GM12878 (cell line): Measurements from ENCODE around the gene PRKAR2B. TPM values are rescaled to one million over a fixed set of nuclear protein-coding genes. Genes with fewer than 3 reads are reported as not detected.

Experiments
- ATAC-seq: fragments of 200-7000 bp; cut with Tn5 transposase; 3 replicates; pipeline ENCODE4 v1.9.1; 2020; ENCODE audit warnings: mild to moderate bottlenecking, moderate library complexity
- BruUV-seq: library from RNA; stranded (reverse); fragments of 400-500 nt; replicated peaks from 2 replicates; lab custom pipeline; 2021; lab: Mats Ljungman, UMichigan
- CTCF ChIA-PET: fragments of 300-600 bp; sonication (Branson Sonifier 250); formaldehyde crosslinking; extraction: SDS; loops from one replicate; lab custom pipeline; 2021; ENCODE audit warnings: inconsistent platforms; lab: Yijun Ruan, JAX
- POLR2A ChIA-PET: fragments of 350-600 bp; formaldehyde crosslinking; extraction: SDS; loops from one replicate; lab custom pipeline; 2021; ENCODE audit warnings: inconsistent platforms; lab: Charles Lee
- RAD21 ChIA-PET: fragments of 300-600 bp; sonication (Branson Sonifier 250); formaldehyde crosslinking; loops from one replicate; lab custom pipeline; 2023; ENCODE audit warnings: antibody characterized with exemption; ENCODE audit not compliant: unreplicated experiment; lab: Charles Lee
- SMC1A ChIA-PET: fragments of 300-600 bp; sonication (Branson Sonifier 250); formaldehyde crosslinking; loops from one replicate; lab custom pipeline; 2023; ENCODE audit not compliant: unreplicated experiment, uncharacterized antibody; lab: Charles Lee
- DNase-seq: peaks from one replicate; pipeline ENCODE4 v3.0.0-alpha.2; 2011; ENCODE audit warnings: low read depth, low spot score
- FAIRE-seq: peaks from 3 replicates; lab custom pipeline; 2011; peaks lifted over from hg19 to GRCh38; lab: Jason Lieb, UNC
- H2AFZ ChIP-seq: 2 replicates; pipeline ENCODE4 v1.6.0; 2011; ENCODE audit warnings: low read depth, low read length, control low read depth; ENCODE audit not compliant: control insufficient read depth
- H3K27ac ChIP-seq: 2 replicates; pipeline ENCODE4 v1.5.1; 2011; ENCODE audit warnings: control low read depth; ENCODE audit not compliant: control insufficient read depth, insufficient read depth
- H3K27me3 ChIP-seq, 2 experiments: replicated peaks in 1 of 2; 2 replicates each; pipeline versions ENCODE4 v1.6.0 to v1.6.1; 2011; ENCODE audit warnings: low read length in 1 of 2; ENCODE audit not compliant: control insufficient read depth in 2 of 2, insufficient read depth in 2 of 2
- H3K36me3 ChIP-seq, 2 experiments: 2 replicates each; pipeline ENCODE4 v1.5.1; 2011; ENCODE audit warnings: low read length in 1 of 2; ENCODE audit not compliant: control insufficient read depth in 2 of 2, insufficient read depth in 2 of 2
- H3K4me1 ChIP-seq: 2 replicates; pipeline ENCODE4 v1.6.1; 2011; ENCODE audit warnings: mild to moderate bottlenecking, low read length, moderate library complexity, mixed read lengths; ENCODE audit not compliant: control insufficient read depth, insufficient read depth
- H3K4me2 ChIP-seq: 2 replicates; pipeline ENCODE4 v1.6.0; 2011; ENCODE audit warnings: control low read depth; ENCODE audit not compliant: control insufficient read depth, insufficient read depth
- H3K4me3 ChIP-seq: fragments of 200-600 bp; sonication (generic); 2 replicates; pipeline ENCODE4 v1.5.1; 2016
- H3K79me2 ChIP-seq: 2 replicates; pipeline ENCODE4 v1.6.0; 2011; ENCODE audit warnings: low read length; ENCODE audit not compliant: control insufficient read depth, insufficient read depth
- H3K9ac ChIP-seq: 2 replicates; pipeline ENCODE4 v1.8.0; 2011; ENCODE audit warnings: low read length, control low read depth, mixed read lengths; ENCODE audit not compliant: control insufficient read depth, insufficient read depth
- H3K9me3 ChIP-seq: replicated peaks from 3 replicates; pipeline ENCODE4 v1.5.1; 2011; ENCODE audit warnings: mild to moderate bottlenecking, low read length; ENCODE audit not compliant: control insufficient read depth, insufficient read depth
- H4K20me1 ChIP-seq: 2 replicates; pipeline ENCODE4 v1.6.0; 2011; ENCODE audit not compliant: control insufficient read depth, insufficient read depth
- ATF7 ChIP-seq: fragments of 450-650 bp; IDR thresholded peaks from 2 replicates; pipeline ENCODE4 v1.6.1; 2016; ENCODE audit warnings: low read depth, mild to moderate bottlenecking
- CHD2 ChIP-seq: IDR thresholded peaks from 2 replicates; pipeline ENCODE4 v1.6.1; 2011; ENCODE audit warnings: low read depth, low read length, improper control_type of control experiment, borderline replicate concordance
- DPF2 ChIP-seq: fragments of 450-650 bp; IDR thresholded peaks from 2 replicates; pipeline ENCODE4 v1.6.1; 2017; ENCODE audit warnings: mild to moderate bottlenecking
- JUNB ChIP-seq: IDR thresholded peaks from 2 replicates; pipeline ENCODE4 v1.6.1; 2016; ENCODE audit warnings: antibody characterized with exemption, mild to moderate bottlenecking
- KDM1A ChIP-seq: fragments of 200-600 bp; sonication (generic); IDR thresholded peaks from 2 replicates; pipeline ENCODE4 v1.6.1; 2016; ENCODE audit warnings: borderline replicate concordance
- MTA3 ChIP-seq: IDR thresholded peaks from 2 replicates; pipeline ENCODE4 v1.6.1; 2012; ENCODE audit warnings: low read length, inconsistent platforms, borderline replicate concordance
- NR2F1 ChIP-seq: fragments of 450-650 bp; conservative IDR thresholded peaks from 2 replicates; pipeline ENCODE4 v1.6.1; 2017; ENCODE audit warnings: mild to moderate bottlenecking
- SIN3A ChIP-seq: IDR thresholded peaks from 2 replicates; pipeline ENCODE4 v1.6.1; 2012; ENCODE audit warnings: low read depth, low read length, improper control_type of control experiment
- SMAD1 ChIP-seq: fragments of 450-650 bp; IDR thresholded peaks from 2 replicates; pipeline ENCODE4 v1.6.1; 2018; ENCODE audit warnings: mild to moderate bottlenecking, low read depth; ENCODE audit not compliant: partially characterized antibody
- TCF7 ChIP-seq: IDR thresholded peaks from 2 replicates; pipeline ENCODE4 v1.6.1; 2014; ENCODE audit warnings: antibody characterized with exemption, borderline replicate concordance
- ZNF207 ChIP-seq: fragments of 450-650 bp; IDR thresholded peaks from 2 replicates; pipeline ENCODE4 v1.6.1; 2014; ENCODE audit warnings: antibody characterized with exemption, mild to moderate bottlenecking, borderline replicate concordance
- ZNF274 ChIP-seq: IDR thresholded peaks from one replicate; pipeline ENCODE4 v1.8.0; 2011; ENCODE audit not compliant: insufficient read length, insufficient read depth
- WGBS: methylation state at CpG from one replicate; pipeline ENCODE4 v1.1.6; 2016; ENCODE audit warnings: low lambda C conversion rate; ENCODE audit not compliant: insufficient replicate concordance, insufficient coverage; ENCODE audit errors: missing lambda C conversion rate; 5-methylcytosine and 5-hydroxymethylcytosine counted together
- in situ Hi-C: fragments of 300-500 bp; cut with MboI; formaldehyde crosslinking; loops from 9 replicates; pipeline ENCODE4 v1.14.3; 2018; ENCODE audit warnings: mixed read lengths
- intact Hi-C: fragments of 100-400 bp; cut with micrococcal nuclease; formaldehyde crosslinking; loops from one replicate; pipeline ENCODE4 v1.14.2; 2022; ENCODE audit not compliant: unreplicated experiment
- polyA plus RNA-seq, 11 experiments: library from polyadenylated mRNA; depleted of rRNA in 4 of 11; unstranded in 6 of 11; stranded (reverse) in 5 of 11; fragments of >200 nt; fragmentation: Nextera tagmentation in 4 of 11; fragmentation: Illumina TruSeq in 1 of 11; extraction: Ambion mirVana in 4 of 11; extraction: Trizol in 1 of 11; gene quantifications; 1 replicate in 1 of 11; 2 replicates in 10 of 11; pipeline versions ENCODE4 v1.2.1 to v1.2.3, GENCODE V29; 2011 to 2016; ENCODE audit warnings: inconsistent platforms in 2 of 11, missing spikeins in 2 of 11, low read depth in 1 of 11
- total RNA-seq, 4 experiments: library from RNA; depleted of rRNA in 3 of 4; stranded (reverse); fragments of >200 nt in 3 of 4; fragmentation: Illumina TruSeq in 1 of 4; extraction: Trizol in 1 of 4; gene quantifications; 2 replicates each; pipeline versions ENCODE4 v1.2.1 to v1.2.3, GENCODE V29; 2013 to 2021

The PRKAR2B gene
- total and polyA plus RNA-seq, 10 of the 15 experiments (the other 5 are each of a cell fraction or from before 2014, with no cell fraction given) = 0.01 to 0.18 (median 0.04) TPM; not detected in 4

DNA sequence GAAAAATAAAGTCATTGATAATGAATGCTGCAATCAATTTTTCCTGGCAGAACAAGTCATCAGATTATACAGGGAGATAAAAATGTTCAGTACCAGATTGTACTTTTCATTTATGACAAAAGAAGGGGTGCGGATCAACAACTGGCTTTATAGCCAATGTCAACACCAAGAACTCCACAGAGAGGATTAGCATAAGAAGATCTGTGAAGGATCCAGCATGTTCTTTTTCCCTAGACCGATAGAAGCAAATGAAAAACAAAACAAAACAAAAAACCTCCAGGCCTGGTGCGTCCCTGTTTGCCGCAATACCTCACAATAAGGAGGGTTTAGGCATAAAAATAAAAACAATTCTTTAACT is 34.7 kb upstream of the PRKAR2B start:
- ChIA-PET CTCF (interaction anchor here (0.6 kb wide), 1 partner anchor 118 kb away, joined by 3 read pairs; no protein-coding TSS in a partner anchor), RAD21 (no interaction called here), POLR2A (no interaction called here), SMC1A (no interaction called here)
- WGBS = 71% methylated on average over 4 of the region's 4 CpGs
- H4K20me1 ChIP-seq = no peaks in the 10 kb centered on the region
- H3K9ac ChIP-seq = no peak overlapping the region
- BruUV-seq = no TSS peak
- intact Hi-C loops = no loop called here
- H3K4me3 ChIP-seq = no peak overlapping the region
- ATAC-seq = no peak
- no peak for FAIRE-seq
- H3K79me2 ChIP-seq = no peaks in the 10 kb centered on the region
- H3K27me3 ChIP-seq = no peaks in the 10 kb centered on the region
- no peak overlapping the region for H2AFZ ChIP-seq
- TF ChIP-seq ZNF207 = no peak
- TF ChIP-seq MTA3 = no peak
- no peak for TF ChIP-seq KDM1A
- no peak for TF ChIP-seq SIN3A
- TF ChIP-seq CHD2 = no peak
- TF ChIP-seq ATF7 = no peak
- no peak for TF ChIP-seq ZNF274
- TF ChIP-seq SMAD1 = no peak
- TF ChIP-seq NR2F1 = no peak
- TF ChIP-seq DPF2 = no peak
- TF ChIP-seq TCF7 = no peak
- no peak for TF ChIP-seq JUNB
- in situ Hi-C loops = no loop called here
- no peaks in the 10 kb centered on the region for H3K9me3 ChIP-seq
- H3K4me1 ChIP-seq = no peaks in the 10 kb centered on the region
- H3K4me2 ChIP-seq = no peak overlapping the region
- no peaks in the 10 kb centered on the region for H3K36me3 ChIP-seq
- no peak for DNase-seq
- no peak overlapping the region for H3K27ac ChIP-seq
